ENCODE measurements around the gene KHDRBS2. TPM values are rescaled to one million over a fixed set of nuclear protein-coding genes. Genes with fewer than 3 reads are reported as not detected.

The KHDRBS2 gene
- total RNA-seq, 1 donor from 2014 or later: not detected

- H3K4me1 ChIP-seq (ENCODE audit: insufficient read depth, low read length): no peaks in the 10 kb centered on the region
- Mint-ChIP-seq H3K27ac (ENCODE audit: unreplicated experiment) (no peak overlapping the region), H3K36me3 (ENCODE audit: low read depth, unreplicated experiment) (no peaks in the 10 kb centered on the region), H3K9me3 (ENCODE audit: unreplicated experiment) (no peaks in the 10 kb centered on the region), H3K4me1 (ENCODE audit: low read depth, unreplicated experiment) (no peaks in the 10 kb centered on the region), H3K4me3 (ENCODE audit: unreplicated experiment) (no peak overlapping the region), H3K27me3 (ENCODE audit: low read depth, unreplicated experiment) (no peaks in the 10 kb centered on the region)
- no peaks in the 10 kb centered on the region for H3K27me3 ChIP-seq (ENCODE audit: insufficient read depth, low read length)
- FAIRE-seq (no peak), DNase-seq (ENCODE audit: low read depth) (no peak)
- no peak overlapping the region for H3K4me3 ChIP-seq (ENCODE audit: insufficient read depth, low read depth, low read length)
- peaks cover 3% of the 10 kb centered on the region for H3K9me3 ChIP-seq (ENCODE audit: insufficient read depth, low read depth, low read length)
- no peak overlapping the region for H3K9ac ChIP-seq (ENCODE audit: low read length)
- no peak overlapping the region for H3K27ac ChIP-seq (ENCODE audit: low read depth, low read length)
- H3K4me2 ChIP-seq (ENCODE audit: low read length): no peak overlapping the region
- H3K79me2 ChIP-seq (ENCODE audit: insufficient read depth, low read length): no peaks in the 10 kb centered on the region
- no peaks in the 10 kb centered on the region for H3K36me3 ChIP-seq (ENCODE audit: insufficient read depth, low read length)
- H2AFZ ChIP-seq (ENCODE audit: low read depth, low read length): no peak overlapping the region
- no peak for TF ChIP-seq CTCF (IDR thresholded peaks at IDR 0.05; ENCODE audit: insufficient read depth, low read depth, low read length)
- TF ChIP-seq EZH2 (IDR thresholded peaks at IDR 0.05; ENCODE audit: insufficient read depth, low read length): no peak
- H4K20me1 ChIP-seq (ENCODE audit: insufficient read depth, low read length): no peaks in the 10 kb centered on the region
These were observed 118.3 kb downstream of the KHDRBS2 start for GRCh38 chr6:62167736-62168135.

- no peaks in the 10 kb centered on the region for H4K20me1 ChIP-seq (ENCODE audit: insufficient read depth, low read length)
- no peaks in the 10 kb centered on the region for H3K9me3 ChIP-seq (ENCODE audit: insufficient read depth, low read depth, low read length)
- FAIRE-seq: no peak
- Mint-ChIP-seq H3K27ac (ENCODE audit: unreplicated experiment) (no peak overlapping the region), H3K4me3 (ENCODE audit: unreplicated experiment) (no peak overlapping the region), H3K36me3 (ENCODE audit: low read depth, unreplicated experiment) (no peaks in the 10 kb centered on the region), H3K4me1 (ENCODE audit: low read depth, unreplicated experiment) (no peaks in the 10 kb centered on the region), H3K9me3 (ENCODE audit: unreplicated experiment) (no peaks in the 10 kb centered on the region), H3K27me3 (ENCODE audit: low read depth, unreplicated experiment) (no peaks in the 10 kb centered on the region)
- no peaks in the 10 kb centered on the region for H3K36me3 ChIP-seq (ENCODE audit: insufficient read depth, low read length)
- DNase-seq (ENCODE audit: low read depth): no peak
- H3K4me1 ChIP-seq (ENCODE audit: insufficient read depth, low read length): no peaks in the 10 kb centered on the region
- no peak overlapping the region for H3K27ac ChIP-seq (ENCODE audit: low read depth, low read length)
- no peak overlapping the region for H3K9ac ChIP-seq (ENCODE audit: low read length)
- no peaks in the 10 kb centered on the region for H3K27me3 ChIP-seq (ENCODE audit: insufficient read depth, low read length)
- no peak overlapping the region for H2AFZ ChIP-seq (ENCODE audit: low read depth, low read length)
- no peak overlapping the region for H3K4me2 ChIP-seq (ENCODE audit: low read length)
- no peak overlapping the region for H3K4me3 ChIP-seq (ENCODE audit: insufficient read depth, low read depth, low read length)
- no peaks in the 10 kb centered on the region for H3K79me2 ChIP-seq (ENCODE audit: insufficient read depth, low read length)
- TF ChIP-seq EZH2 (IDR thresholded peaks at IDR 0.05; ENCODE audit: insufficient read depth, low read length): no peak
- TF ChIP-seq CTCF (IDR thresholded peaks at IDR 0.05; ENCODE audit: insufficient read depth, low read depth, low read length): no peak
These were observed 123.2 kb downstream of the KHDRBS2 start for GRCh38 chr6:62162858-62163257.

GRCh38 chr6:62152796-62153195 lies 133.2 kb downstream of the KHDRBS2 start:
- Histone ChIP-seq H3K4me3 (ENCODE audit: insufficient read depth, low read depth, low read length) (no peak overlapping the region), H2AFZ (ENCODE audit: low read depth, low read length) (no peak overlapping the region), H3K27me3 (ENCODE audit: insufficient read depth, low read length) (no peaks in the 10 kb centered on the region), H3K4me2 (ENCODE audit: low read length) (no peak overlapping the region), H3K36me3 (ENCODE audit: insufficient read depth, low read length) (no peaks in the 10 kb centered on the region), H3K79me2 (ENCODE audit: insufficient read depth, low read length) (no peaks in the 10 kb centered on the region), H3K9ac (ENCODE audit: low read length) (no peak overlapping the region), H3K9me3 (ENCODE audit: insufficient read depth, low read depth, low read length) (no peaks in the 10 kb centered on the region), H4K20me1 (ENCODE audit: insufficient read depth, low read length) (no peaks in the 10 kb centered on the region), H3K4me1 (ENCODE audit: insufficient read depth, low read length) (no peaks in the 10 kb centered on the region), H3K27ac (ENCODE audit: low read depth, low read length) (no peak overlapping the region)
- FAIRE-seq: no peak
- Mint-ChIP-seq H3K4me1 (ENCODE audit: low read depth, unreplicated experiment) (no peaks in the 10 kb centered on the region), H3K27me3 (ENCODE audit: low read depth, unreplicated experiment) (no peaks in the 10 kb centered on the region), H3K36me3 (ENCODE audit: low read depth, unreplicated experiment) (no peaks in the 10 kb centered on the region), H3K27ac (ENCODE audit: unreplicated experiment) (no peak overlapping the region), H3K9me3 (ENCODE audit: unreplicated experiment) (no peaks in the 10 kb centered on the region), H3K4me3 (ENCODE audit: unreplicated experiment) (no peak overlapping the region)
- no peak for TF ChIP-seq CTCF (IDR thresholded peaks at IDR 0.05; ENCODE audit: insufficient read depth, low read depth, low read length)
- TF ChIP-seq EZH2 (IDR thresholded peaks at IDR 0.05; ENCODE audit: insufficient read depth, low read length): no peak
- no peak for DNase-seq (ENCODE audit: low read depth)

Data from astrocyte (in vitro differentiated cells and primary cell).